Gastrocnemius medialis (tissue), 4 donors: ENCODE results near the gene PRKCQ. TPM values are rescaled to one million over a fixed set of nuclear protein-coding genes. Genes with fewer than 3 reads are reported as not detected.

Source experiments
- ATAC-seq, 2 donors: fragments of 150-250 bp; one replicate each; pipeline ENCODE4 v1.9.1; 2016
- DNase-seq, 2 donors: peaks; one replicate each; pipeline ENCODE4 v3.0.0-alpha.2; 2019
- H3K27ac ChIP-seq, 4 donors: fragments of 200-600 bp; sonication (generic); 1 replicate in 1 of 4; 2 replicates in 3 of 4; pipeline ENCODE4 v1.5.1; 2016 to 2018; ENCODE audit warnings: mild to moderate bottlenecking in 2 of 4, moderate library complexity in 1 of 4
- H3K27me3 ChIP-seq, 3 donors: fragments of 200-600 bp; sonication (generic) in 2 of 3; 1 replicate in 1 of 3; 2 replicates in 2 of 3; pipeline versions ENCODE4 v1.5.1 to v1.6.0; 2016 to 2019; ENCODE audit warnings: mild to moderate bottlenecking in 1 of 3, moderate library complexity in 1 of 3
- H3K36me3 ChIP-seq, 2 donors: fragments of 200-600 bp; sonication (generic) in 1 of 2; one replicate each; pipeline ENCODE4 v1.5.1; 2017 to 2018
- H3K4me1 ChIP-seq, 2 donors: fragments of 200-600 bp; sonication (generic) in 1 of 2; one replicate each; pipeline ENCODE4 v1.5.1; 2016 to 2017; ENCODE audit warnings: mild to moderate bottlenecking in 2 of 2
- H3K4me3 ChIP-seq, 4 donors: fragments of 200-600 bp; sonication (generic) in 3 of 4; 1 replicate in 1 of 4; 2 replicates in 3 of 4; pipeline ENCODE4 v1.5.1; 2016 to 2019; ENCODE audit warnings: mild to moderate bottlenecking in 2 of 4
- H3K9me3 ChIP-seq, 3 donors: fragments of 200-600 bp; sonication (generic) in 2 of 3; 1 replicate in 1 of 3; 2 replicates in 2 of 3; pipeline ENCODE4 v1.5.1; 2016 to 2019
- CTCF ChIP-seq, 5 experiments: fragments of 450-650 bp in 3 of 5; fragments of 200-600 bp in 2 of 5; sonication (generic) in 2 of 5; IDR thresholded peaks in 4 of 5; conservative IDR thresholded peaks in 1 of 5; 1 replicate in 4 of 5; 2 replicates in 1 of 5; pipeline ENCODE4 v1.5.1; 2016 to 2019; ENCODE audit warnings: antibody characterized with exemption in 5 of 5, mild to moderate bottlenecking in 3 of 5, moderate library complexity in 3 of 5
- POLR2A ChIP-seq, 2 donors: fragments of 450-650 bp; IDR thresholded peaks; one replicate each; pipeline ENCODE4 v1.6.1; 2017; ENCODE audit warnings: antibody characterized with exemption in 2 of 2, mild to moderate bottlenecking in 2 of 2, moderate library complexity in 2 of 2
- in situ Hi-C, 4 donors: fragments of 200-750 bp; cut with MboI; loops; one replicate each; pipeline versions ENCODE4 v1.15.0 to v1.8.0; 2017; ENCODE audit warnings: low sequenced_read_pairs in 4 of 4
- intact Hi-C: fragments of 100-400 bp; cut with DNase I; formaldehyde crosslinking; loops from one replicate; pipeline ENCODE4 v1.15.1; 2023; ENCODE audit warnings: low total_unique reads
- total RNA-seq, 4 donors: library from RNA; depleted of rRNA; stranded (reverse); fragments of >200 nt; gene quantifications; one replicate each; pipeline versions ENCODE4 v1.1.0 to v1.2.3, GENCODE V29; 2016

Gene PRKCQ
- total RNA-seq, 4 donors from 2014 or later: 25.8 to 70.7 (median 38.8) TPM

GRCh38 chr10:6528198-6528950, 51.7 kb downstream of the PRKCQ start:
- no peak for ATAC-seq
- H3K27me3 ChIP-seq: no peaks in the 10 kb centered on the region
- peaks cover 0 to 1% of the 10 kb centered on the region in 2 donors for H3K4me1 ChIP-seq
- H3K9me3 ChIP-seq: no peaks in the 10 kb centered on the region
- H3K4me3 ChIP-seq: no peak overlapping the region
- intact Hi-C loops: no loop called here
- in situ Hi-C loops: no loop called here
- no peaks in the 10 kb centered on the region for H3K36me3 ChIP-seq
- TF ChIP-seq POLR2A (IDR thresholded peaks at IDR 0.05) (no peak), CTCF (IDR thresholded peaks at IDR 0.05 in 4 of 5, conservative IDR thresholded peaks at IDR 0.05 in 1 of 5) (no peak)
- no peak for DNase-seq
- no peak overlapping the region for H3K27ac ChIP-seq

- in situ Hi-C loops: no loop called here
- intact Hi-C loops: no loop called here
- Histone ChIP-seq H3K27ac (no peak overlapping the region), H3K4me3 (no peak overlapping the region), H3K9me3 (no peaks in the 10 kb centered on the region), H3K36me3 (no peaks in the 10 kb centered on the region), H3K27me3 (no peaks in the 10 kb centered on the region), H3K4me1 (no peaks in the 10 kb centered on the region)
- DNase-seq (no peak), ATAC-seq (no peak)
- TF ChIP-seq POLR2A (IDR thresholded peaks at IDR 0.05) (no peak), CTCF (IDR thresholded peaks at IDR 0.05 in 4 of 5, conservative IDR thresholded peaks at IDR 0.05 in 1 of 5) (no peak)
These were observed 54.4 kb downstream of the PRKCQ start for GRCh38 chr10:6525599-6526165.

- Histone ChIP-seq H3K4me3 (no peak overlapping the region), H3K36me3 (no peaks in the 10 kb centered on the region), H3K27ac (no peak overlapping the region), H3K4me1 (peaks cover 0 to 1% of the 10 kb centered on the region in 2 donors), H3K27me3 (no peaks in the 10 kb centered on the region), H3K9me3 (no peaks in the 10 kb centered on the region)
- in situ Hi-C loops (no loop called here), intact Hi-C loops (no loop called here)
- no peak for DNase-seq
- ATAC-seq: no peak
- TF ChIP-seq POLR2A (IDR thresholded peaks at IDR 0.05): no peak
- TF ChIP-seq CTCF (IDR thresholded peaks at IDR 0.05 in 4 of 5, conservative IDR thresholded peaks at IDR 0.05 in 1 of 5): no peak
These were observed 57.8 kb downstream of the PRKCQ start for GRCh38 chr10:6522230-6522629.

GRCh38 chr10:6520138-6520537, 59.9 kb downstream of the PRKCQ start:
- DNase-seq (no peak), ATAC-seq (no peak)
- intact Hi-C loops (no loop called here), in situ Hi-C loops (no loop called here)
- H3K27me3 ChIP-seq: no peaks in the 10 kb centered on the region
- TF ChIP-seq POLR2A (IDR thresholded peaks at IDR 0.05) (no peak), CTCF (IDR thresholded peaks at IDR 0.05 in 4 of 5, conservative IDR thresholded peaks at IDR 0.05 in 1 of 5) (no peak)
- no peaks in the 10 kb centered on the region for H3K36me3 ChIP-seq
- H3K27ac ChIP-seq: no peak overlapping the region
- H3K4me3 ChIP-seq: no peak overlapping the region
- no peaks in the 10 kb centered on the region for H3K9me3 ChIP-seq
- peaks cover 16 to 17% of the 10 kb centered on the region in 2 donors for H3K4me1 ChIP-seq
